ENCODE measurements around the gene APOBEC3G.

DNA sequence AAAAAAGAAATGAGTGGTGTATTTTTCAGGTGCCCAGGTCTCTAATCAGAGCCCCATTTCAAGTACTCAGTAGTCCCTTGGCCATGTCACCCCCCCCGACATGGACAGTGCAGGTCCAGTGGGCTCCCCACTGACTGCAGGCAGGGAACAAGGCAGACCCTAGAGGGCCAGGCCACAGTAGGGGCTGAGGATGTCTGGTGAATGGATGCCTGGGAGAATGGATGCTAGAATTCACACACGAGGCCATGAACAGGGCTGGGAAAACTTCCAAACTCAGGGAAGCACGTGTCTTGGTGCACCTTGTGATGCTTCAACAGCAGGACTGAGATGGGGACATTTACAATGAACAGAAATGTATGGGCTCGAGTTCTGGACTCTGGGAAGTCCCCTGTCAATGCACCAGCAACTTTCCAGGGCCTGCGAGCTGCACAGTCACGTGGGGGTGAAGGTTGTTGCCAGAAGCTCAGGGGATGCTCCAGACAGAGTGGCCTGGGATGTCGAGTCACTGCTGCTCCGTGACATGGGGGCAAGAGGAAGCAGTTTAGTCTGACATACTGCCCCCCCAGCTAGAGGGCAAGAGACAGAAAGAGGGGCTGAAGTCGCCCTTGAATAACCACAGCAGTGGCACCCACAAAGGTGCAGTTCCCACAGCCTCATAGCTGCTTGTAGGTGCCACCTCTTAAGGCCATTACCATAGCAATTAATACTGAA, 3.1 kb downstream of the APOBEC3G start:
- TF ChIP-seq, protein P1, sequence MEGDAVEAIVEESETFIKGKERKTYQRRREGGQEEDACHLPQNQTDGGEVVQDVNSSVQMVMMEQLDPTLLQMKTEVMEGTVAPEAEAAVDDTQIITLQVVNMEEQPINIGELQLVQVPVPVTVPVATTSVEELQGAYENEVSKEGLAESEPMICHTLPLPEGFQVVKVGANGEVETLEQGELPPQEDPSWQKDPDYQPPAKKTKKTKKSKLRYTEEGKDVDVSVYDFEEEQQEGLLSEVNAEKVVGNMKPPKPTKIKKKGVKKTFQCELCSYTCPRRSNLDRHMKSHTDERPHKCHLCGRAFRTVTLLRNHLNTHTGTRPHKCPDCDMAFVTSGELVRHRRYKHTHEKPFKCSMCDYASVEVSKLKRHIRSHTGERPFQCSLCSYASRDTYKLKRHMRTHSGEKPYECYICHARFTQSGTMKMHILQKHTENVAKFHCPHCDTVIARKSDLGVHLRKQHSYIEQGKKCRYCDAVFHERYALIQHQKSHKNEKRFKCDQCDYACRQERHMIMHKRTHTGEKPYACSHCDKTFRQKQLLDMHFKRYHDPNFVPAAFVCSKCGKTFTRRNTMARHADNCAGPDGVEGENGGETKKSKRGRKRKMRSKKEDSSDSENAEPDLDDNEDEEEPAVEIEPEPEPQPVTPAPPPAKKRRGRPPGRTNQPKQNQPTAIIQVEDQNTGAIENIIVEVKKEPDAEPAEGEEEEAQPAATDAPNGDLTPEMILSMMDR (IDR thresholded peaks at IDR 0.05) = no peak
- TF ChIP-seq POLR2A (IDR thresholded peaks at IDR 0.05) = no peak

Data from adrenal gland (tissue), 5 donors.